NCI-H1436 treated with DMSO at 0.1 percent for 48 hours (cell line): ENCODE results near the gene APBA2.

Experiments used
- DNase-seq: peaks from one replicate; lab custom pipeline; 2025; lab: John Stamatoyannopoulos, UW

The APBA2 gene

GRCh38 chr15:29119847-29120246, 234.1 kb downstream of the APBA2 start:
- DNase-seq: no peak

GRCh38 chr15:29120593-29121368, 235.0 kb downstream of the APBA2 start:
- no peak for DNase-seq

GRCh38 chr15:29121369-29121656, 235.5 kb downstream of the APBA2 start:
- no peak for DNase-seq

- DNase-seq: no peak
Measured at GRCh38 chr15:29121907-29122306, 236.1 kb downstream of the APBA2 start.

- DNase-seq: no peak
Measured at GRCh38 chr15:29122506-29122905, 236.7 kb downstream of the APBA2 start.

GRCh38 chr15:29123171-29123570, 237.4 kb downstream of the APBA2 start:
- no peak for DNase-seq

GRCh38 chr15:29123991-29124390, 238.2 kb downstream of the APBA2 start:
- DNase-seq: no peak

- no peak for DNase-seq
Measured at GRCh38 chr15:29124581-29125381, 239.0 kb downstream of the APBA2 start.

GRCh38 chr15:29125382-29126207, 239.8 kb downstream of the APBA2 start:
- DNase-seq: no peak

- no peak for DNase-seq
Measured at GRCh38 chr15:29126208-29126536, 240.4 kb downstream of the APBA2 start.

GRCh38 chr15:29126821-29127461, 241.2 kb downstream of the APBA2 start:
- no peak for DNase-seq

GRCh38 chr15:29127506-29128430, 242.0 kb downstream of the APBA2 start:
- DNase-seq: no peak

- DNase-seq: no peak
Measured at GRCh38 chr15:29128671-29129070, 242.9 kb downstream of the APBA2 start.

GRCh38 chr15:29129221-29129620, 243.4 kb downstream of the APBA2 start:
- DNase-seq: no peak

GRCh38 chr15:29129926-29130325, 244.2 kb downstream of the APBA2 start:
- no peak for DNase-seq

- DNase-seq: no peak
Measured at GRCh38 chr15:29130476-29130875, 244.7 kb downstream of the APBA2 start.

- DNase-seq: no peak
Measured at GRCh38 chr15:29130951-29131839, 245.4 kb downstream of the APBA2 start.

- DNase-seq: no peak
Measured at GRCh38 chr15:29131840-29132420, 246.2 kb downstream of the APBA2 start.

- no peak for DNase-seq
Measured at GRCh38 chr15:29132735-29133181, 247.0 kb downstream of the APBA2 start.

- no peak for DNase-seq
Measured at GRCh38 chr15:29133321-29133720, 247.5 kb downstream of the APBA2 start.
